Measurements from ENCODE around the gene BCAS3.
"Not testable (repeated sequence)": the region's sequence is repeated elsewhere in the genome, so short reads cannot be mapped to it uniquely, and the experiment has no call there.

The BCAS3 gene

GRCh38 chr17:61134551-61135235 is 457.0 kb downstream of the BCAS3 start:
- no peak for DNase-seq

DNA sequence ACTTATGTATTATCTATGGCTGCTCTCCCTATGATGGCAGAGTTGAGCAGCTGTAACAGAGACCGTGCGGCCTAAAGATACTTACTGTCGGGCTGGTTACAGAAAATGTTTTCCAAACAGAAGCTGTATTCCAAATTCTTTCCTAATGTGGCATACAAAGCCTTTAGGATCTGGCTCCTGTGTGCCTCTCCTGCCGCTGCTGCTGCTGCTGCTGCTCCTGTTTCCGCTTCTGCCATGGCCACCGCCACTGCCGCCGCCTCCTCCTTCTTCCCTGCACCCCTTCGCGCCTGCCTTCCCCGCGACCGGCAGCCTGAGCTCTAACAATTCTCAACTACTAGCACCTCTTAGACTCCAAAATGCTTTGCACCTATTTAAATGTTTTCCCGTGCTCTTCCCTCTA is 458.1 kb downstream of the BCAS3 start:
- DNase-seq: no peak

DNA sequence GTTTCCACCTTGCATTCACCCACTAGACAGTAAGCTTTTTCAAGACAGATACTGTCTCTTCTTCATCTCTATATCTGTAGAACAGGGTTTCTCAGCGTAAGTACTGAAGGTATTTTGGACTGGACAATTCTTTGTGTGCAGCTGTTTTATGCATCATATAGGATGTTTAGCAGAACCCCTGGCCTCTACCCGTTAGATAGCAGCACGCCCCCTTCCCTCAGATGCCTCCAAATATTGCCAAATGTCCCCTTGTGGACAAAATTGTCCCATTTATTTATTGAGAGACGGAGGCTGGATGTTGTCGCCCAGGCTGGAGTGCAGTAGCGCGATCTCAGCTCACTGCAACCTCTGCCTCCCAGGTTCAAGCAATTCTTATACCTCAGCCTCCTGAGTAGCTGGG is 458.6 kb downstream of the BCAS3 start:
- no peak for DNase-seq

GRCh38 chr17:61139219-61139618 is 461.6 kb downstream of the BCAS3 start:
- peak; percentile 7 to 86 (median 34) for DNase-seq

- no peak for DNase-seq
Measured at GRCh38 chr17:61140081-61140786, 462.6 kb downstream of the BCAS3 start.

GRCh38 chr17:61143026-61143425 is 465.4 kb downstream of the BCAS3 start:
- DNase-seq: no peak

DNA sequence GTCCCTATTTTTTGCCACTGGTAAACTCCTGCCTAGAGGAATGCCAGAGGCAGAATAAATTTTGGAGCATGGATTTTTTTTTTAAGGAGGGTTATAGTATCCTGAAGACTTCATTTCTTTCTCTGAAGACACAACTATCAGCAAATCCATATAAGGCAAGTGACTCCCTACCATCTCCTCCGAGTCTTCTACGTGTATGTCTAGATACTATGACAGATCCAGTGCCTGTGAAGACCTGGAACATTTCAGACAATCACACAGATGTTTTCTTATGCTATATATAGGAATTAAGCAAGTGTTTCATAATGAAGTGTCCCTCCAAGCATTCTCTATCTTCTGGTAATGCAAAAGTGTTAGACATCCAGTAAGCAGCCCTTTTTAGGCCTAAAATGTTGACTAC is 466.5 kb downstream of the BCAS3 start:
- DNase-seq: no peak

DNA sequence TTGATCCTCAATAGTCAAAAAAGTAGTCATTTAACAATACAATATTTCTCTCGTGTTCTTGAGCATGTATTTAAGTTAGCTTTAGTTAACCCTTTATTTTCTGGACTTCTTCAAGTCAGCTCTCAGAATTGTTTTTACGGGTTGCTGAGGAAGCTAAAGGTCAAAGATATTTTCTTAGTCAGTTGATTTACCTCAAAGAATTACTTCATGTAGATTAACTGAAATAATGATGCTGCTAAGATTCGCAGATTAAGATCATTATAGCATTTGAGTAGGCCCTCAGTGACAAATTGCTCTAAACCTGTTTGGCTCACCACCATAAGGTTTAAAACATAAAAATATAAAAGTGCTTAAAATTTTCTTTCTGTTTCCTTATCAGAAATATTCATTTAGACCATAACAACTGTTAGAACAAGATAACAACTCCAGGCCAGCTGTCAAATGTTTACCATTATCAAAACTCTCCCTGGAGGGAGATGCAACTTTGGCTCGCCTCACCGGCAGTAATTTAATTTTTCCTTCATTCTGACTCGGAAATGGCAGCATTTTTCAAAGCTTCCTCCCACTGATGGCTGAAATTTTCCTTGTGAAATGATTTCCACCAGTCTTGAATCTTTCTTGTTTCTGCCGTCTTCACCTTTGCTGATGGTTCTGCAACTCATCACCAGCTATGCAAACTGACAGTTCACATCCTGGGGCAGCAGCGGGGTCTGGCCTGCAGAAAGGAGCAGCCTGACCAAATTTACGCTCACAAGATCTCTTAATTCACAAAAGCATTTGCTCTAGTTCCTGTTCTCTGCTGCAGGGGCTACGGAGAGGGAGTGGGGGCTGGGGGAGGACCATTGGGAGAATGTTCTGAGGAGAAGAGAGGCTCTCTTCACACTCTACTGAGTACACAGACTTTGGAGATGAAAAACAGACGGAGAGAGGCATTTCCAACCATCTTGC is 467.2 kb downstream of the BCAS3 start:
- no peak for DNase-seq

GRCh38 chr17:61146833-61147232 is 469.2 kb downstream of the BCAS3 start:
- DNase-seq: not testable (repeated sequence)

DNA sequence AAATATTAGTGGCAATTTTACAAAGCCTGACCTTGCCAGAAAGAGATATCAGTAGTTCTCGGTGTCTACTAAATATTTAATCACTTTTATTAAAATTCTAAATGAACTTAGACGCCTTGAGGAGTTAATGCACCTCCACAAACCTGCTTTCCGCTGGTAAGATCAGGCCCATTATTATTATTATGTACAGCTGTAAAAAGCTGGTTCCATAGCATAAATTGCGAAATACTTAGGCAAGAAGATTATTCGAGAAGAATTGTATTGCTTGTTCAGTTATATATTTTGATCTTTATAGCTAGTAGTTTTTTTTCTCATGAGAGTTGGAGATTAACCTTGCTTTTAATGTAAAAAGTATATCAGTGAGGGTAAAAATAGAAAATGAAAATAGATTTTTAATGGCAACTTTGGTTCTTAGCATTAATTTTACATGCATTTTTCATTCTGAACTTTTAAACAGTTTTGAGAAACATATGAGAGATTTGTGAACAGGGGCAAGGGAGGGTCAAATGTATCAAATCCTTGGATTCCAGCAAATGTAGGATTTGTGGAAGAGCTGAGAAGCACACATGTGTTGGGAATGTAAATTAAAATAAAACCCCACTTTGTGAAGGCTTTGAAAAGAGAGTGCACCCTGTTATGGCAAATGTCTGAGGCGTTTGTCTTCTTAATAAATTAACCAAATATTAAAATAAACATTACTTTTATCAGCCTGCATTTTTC is 471.6 kb downstream of the BCAS3 start:
- no peak for DNase-seq

GRCh38 chr17:61149862-61150362 is 472.3 kb downstream of the BCAS3 start:
- DNase-seq: no peak

DNA sequence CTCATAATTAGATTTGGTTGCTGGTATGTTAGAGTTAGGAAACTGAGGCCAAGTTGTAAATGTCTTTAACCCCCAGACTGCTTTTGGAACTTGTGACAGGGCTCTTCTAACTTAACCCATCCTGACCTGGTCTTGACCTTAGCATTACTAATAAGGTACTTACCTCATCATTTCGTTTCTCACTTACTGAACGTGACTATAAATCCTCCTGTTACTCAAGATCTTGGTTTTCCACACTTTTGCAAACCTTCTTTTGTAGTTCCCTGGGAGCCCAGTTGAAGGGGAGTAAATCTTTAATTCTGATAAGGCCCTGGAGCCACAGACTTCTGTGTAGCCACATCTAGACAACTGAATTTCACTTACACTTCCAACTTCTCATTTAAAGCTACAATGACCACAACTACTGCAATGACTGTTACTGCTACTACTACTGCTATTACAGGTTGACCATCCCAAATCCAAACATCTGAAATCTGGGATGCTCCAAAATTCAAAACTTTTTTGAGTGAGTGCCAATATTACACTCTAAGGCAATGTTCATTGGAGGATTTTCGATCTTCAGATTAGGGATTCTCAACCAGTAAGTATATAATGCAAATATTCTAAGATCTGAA is 473.1 kb downstream of the BCAS3 start:
- no peak for DNase-seq

DNA sequence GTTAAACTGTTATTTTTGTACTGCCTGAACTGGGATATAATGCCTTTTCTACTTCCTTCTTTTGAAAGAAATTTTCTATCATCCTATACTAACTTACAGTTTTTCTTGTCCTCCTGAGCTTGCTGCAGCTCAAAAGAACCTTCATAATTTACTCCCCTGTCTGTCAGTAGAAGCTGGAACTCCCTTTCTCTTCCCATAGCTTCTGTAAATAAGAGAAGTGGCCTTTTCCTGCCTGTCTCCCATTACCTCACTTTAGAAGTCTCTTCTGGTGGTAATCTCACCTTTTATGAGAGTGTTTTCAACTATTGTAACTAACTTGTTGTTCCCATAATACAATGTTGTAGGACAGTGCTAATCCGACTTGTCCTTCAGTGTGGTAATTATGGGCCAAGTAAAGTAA is 475.2 kb downstream of the BCAS3 start:
- no peak for DNase-seq

DNA sequence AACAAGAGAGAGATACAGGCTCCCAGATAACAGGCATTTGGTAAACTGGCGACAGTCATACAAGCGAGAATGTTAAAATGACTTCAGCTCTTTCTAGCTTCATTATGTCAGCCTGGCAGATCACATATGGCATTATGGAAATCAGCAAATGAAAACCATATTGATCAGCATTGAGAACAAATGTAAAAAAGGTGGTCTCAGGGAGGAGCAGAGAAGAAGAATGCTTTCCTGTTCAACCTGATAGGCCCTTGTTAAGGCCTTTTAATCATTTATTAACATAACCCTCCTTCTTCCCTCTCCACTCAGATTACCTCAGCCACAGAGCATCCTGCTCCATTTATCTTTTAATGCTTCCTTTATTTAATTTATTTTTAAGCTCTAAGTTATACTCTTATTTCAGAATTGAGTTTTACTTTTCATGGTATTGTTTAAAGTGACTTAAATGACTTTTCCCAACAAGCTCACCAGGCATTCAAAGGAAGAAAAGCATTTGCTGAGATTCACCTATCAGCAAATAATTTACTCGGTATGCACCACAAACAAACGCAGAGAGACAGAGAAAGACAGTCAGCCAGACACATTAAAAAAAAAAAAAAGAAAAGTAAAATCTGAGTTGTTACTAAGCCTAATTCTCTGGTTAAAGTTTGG is 478.1 kb downstream of the BCAS3 start:
- no peak for DNase-seq

DNA sequence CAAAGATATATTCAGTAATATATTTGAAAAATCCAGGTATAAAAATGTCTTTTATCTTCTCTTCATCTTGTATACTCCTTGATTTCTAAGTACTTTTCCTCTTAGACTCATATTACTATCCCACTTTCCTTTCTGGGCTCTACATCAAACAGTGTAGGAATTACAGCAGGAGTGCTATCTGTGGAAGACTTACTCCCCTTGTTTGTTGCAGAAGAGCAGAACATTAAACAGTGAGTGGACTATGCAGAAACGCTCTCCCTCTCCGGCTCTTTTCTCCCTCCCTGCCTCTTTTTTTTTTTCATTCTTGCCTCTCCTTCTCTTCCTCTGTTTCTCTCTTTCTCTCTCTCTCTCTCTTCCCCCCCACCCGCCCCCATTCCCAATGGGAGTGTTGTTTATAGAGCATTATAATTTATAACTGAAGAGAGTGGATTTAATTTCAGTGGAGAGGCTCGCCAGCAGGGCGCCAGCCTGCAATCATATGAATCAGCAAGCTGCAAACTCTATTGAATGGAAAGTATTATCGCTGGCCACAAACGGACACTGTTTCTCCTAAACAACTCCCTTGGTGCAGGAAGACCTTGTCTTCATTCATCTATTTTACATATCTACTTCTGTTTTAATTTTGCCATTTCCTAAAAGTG is 479.7 kb downstream of the BCAS3 start:
- DNase-seq: no peak

DNA sequence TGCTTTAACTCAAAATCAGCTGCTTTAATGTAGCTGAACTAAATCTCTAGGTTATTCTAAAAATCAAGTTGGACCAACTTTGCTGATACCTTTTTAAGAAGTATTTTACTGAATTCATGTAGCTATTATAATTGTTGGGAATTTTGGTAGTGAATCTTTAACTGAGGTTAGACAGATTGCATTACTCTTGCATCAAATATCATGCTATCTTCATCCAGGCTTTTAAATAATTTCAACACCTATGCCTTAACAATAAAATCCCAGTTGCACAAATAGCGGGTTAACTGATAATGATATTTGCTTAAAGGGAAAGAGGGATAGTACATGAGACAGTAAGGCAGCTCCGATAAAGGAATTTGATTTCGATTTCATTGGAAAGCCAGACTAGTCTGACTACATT is 480.7 kb downstream of the BCAS3 start:
- DNase-seq: no peak

DNA sequence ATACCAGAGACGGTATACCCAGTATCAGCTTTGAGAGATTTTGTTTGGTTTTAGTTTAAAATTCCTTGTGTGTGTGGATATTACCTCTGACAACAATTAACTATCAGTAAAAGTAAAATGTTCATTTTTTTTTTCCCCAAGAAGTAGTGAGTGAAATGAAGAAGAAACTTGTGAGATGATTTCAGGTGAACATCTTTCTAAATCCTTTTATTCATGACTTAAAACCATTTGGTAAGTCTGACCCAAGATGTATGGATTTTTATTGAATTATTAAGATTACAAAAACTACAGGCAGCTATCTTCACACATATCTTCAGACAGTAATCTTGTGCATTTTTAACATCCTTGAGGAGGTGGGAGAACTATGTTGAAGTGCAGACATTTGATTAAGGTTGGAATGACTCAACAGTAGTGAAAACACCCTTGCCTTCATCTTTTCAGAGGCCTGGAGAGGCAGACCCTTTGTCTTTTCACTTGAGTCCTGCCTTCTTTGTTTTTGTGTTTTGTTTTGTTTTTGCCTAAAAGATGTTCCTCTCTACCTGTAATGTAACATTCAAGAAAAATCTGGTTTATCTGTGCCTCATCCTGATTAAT is 481.7 kb downstream of the BCAS3 start:
- peak in 1 of 5 donors; percentile 28 for DNase-seq

DNA sequence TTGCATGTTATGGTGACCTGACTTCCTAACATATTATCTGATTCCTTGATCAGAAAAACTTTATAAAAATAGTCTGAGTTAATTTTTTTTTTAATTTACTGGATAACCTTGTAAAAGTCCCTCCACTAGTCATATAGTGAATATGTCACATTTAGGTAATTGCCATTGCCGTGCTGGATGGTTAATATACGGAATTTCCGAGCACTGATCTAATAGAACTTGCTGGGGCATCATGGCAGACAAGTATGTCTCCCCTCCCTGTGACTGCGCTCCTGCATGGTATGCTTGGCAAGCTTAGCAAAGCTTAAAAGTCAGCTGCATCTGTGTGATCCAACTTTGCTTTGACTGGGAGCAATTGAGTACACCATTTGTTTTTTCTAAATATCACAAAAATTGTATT is 482.6 kb downstream of the BCAS3 start:
- DNase-seq: no peak

DNA sequence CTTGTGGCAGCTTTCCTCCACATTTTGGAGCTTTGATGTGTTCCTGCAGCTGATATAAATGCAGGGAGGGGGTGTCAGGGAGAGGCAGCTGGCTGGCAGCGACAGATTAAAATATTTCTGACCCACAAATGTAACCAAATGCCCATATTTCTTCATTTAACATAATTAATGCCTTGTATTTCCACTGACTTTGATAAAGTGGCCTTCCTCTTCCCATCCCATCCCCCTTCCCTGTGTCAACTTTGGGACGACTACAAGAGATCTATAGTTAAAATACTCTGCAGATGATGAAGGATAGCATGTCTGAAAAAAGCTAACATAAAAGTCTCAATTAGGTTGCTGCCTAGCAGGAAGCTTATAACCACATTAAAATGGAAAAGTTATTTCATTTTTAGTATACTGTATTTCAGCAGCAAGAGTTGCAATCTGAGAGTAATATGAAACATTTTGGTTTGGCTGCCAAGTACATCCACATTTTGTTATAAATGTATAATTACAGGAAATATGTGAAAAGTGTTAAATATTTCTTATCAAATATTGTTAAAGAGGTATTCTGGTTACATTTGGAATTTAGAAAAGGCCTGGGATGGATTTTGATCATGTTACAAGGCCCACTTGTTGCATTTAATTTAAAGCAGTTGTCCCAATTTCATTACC is 483.3 kb downstream of the BCAS3 start:
- no peak for DNase-seq

DNA sequence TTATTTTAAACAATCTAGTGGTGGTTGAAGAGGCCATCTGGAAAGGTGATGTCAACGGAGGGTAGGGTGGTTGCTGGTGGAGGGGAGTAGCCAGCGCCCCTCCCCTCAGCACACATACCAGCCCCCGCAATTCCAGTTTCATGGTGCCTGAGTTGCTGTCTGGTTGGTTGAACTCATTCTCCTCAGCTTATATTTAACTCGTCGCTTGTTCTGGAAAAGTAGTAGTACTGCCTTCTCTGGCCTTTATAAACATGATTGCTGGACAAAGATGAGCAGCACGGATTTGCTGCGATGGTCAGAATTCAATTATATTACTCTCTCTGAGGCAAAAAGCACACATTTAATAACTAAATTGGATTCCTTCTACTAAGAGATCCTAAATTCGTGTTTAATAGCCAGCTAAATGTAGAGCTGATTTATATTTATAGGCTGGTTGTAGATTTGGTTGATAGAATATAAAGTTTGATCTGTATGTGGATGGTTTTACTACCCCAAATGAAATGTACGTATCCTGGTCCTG is 484.0 kb downstream of the BCAS3 start:
- no peak for DNase-seq
